DMS79 (cell line): Measurements from ENCODE around the gene WWC2.
"Not testable (repeated sequence)": the region's sequence is repeated elsewhere in the genome, so short reads cannot be mapped to it uniquely, and the experiment has no call there.

Experiments used
- DNase-seq: peaks from one replicate; lab custom pipeline; 2025; lab: John Stamatoyannopoulos, UW

WWC2 gene

GRCh38 chr4:183100827-183101226, 1.8 kb downstream of the WWC2 start:
- no peak for DNase-seq

- DNase-seq: no peak
Observed at GRCh38 chr4:183101956-183102480, 3.0 kb downstream of the WWC2 start.

- no peak for DNase-seq
Observed at GRCh38 chr4:183105092-183105491, 6.0 kb downstream of the WWC2 start.

GRCh38 chr4:183106839-183107238, 7.8 kb downstream of the WWC2 start:
- DNase-seq: no peak

GRCh38 chr4:183107891-183108459, 8.9 kb downstream of the WWC2 start:
- no peak for DNase-seq

GRCh38 chr4:183110244-183110643, 11.2 kb downstream of the WWC2 start:
- no peak for DNase-seq

GRCh38 chr4:183111452-183111885, 12.4 kb downstream of the WWC2 start:
- no peak for DNase-seq

GRCh38 chr4:183118141-183118540, 19.1 kb downstream of the WWC2 start:
- DNase-seq: no peak

- no peak for DNase-seq
Observed at GRCh38 chr4:183118585-183118984, 19.5 kb downstream of the WWC2 start.

GRCh38 chr4:183121660-183122059, 22.6 kb downstream of the WWC2 start:
- DNase-seq: not testable (repeated sequence)

GRCh38 chr4:183124228-183124627, 25.2 kb downstream of the WWC2 start:
- no peak for DNase-seq

- DNase-seq: no peak
Observed at GRCh38 chr4:183124865-183125264, 25.8 kb downstream of the WWC2 start.

- DNase-seq: no peak
Observed at GRCh38 chr4:183129125-183129524, 30.1 kb downstream of the WWC2 start.

GRCh38 chr4:183129675-183130074, 30.6 kb downstream of the WWC2 start:
- DNase-seq: no peak

GRCh38 chr4:183130328-183131155, 31.5 kb downstream of the WWC2 start:
- DNase-seq: peak; percentile 60

- DNase-seq: no peak
Observed at GRCh38 chr4:183132081-183132480, 33.0 kb downstream of the WWC2 start.

GRCh38 chr4:183132865-183133264, 33.8 kb downstream of the WWC2 start:
- no peak for DNase-seq

- DNase-seq: no peak
Observed at GRCh38 chr4:183136855-183137254, 37.8 kb downstream of the WWC2 start.

GRCh38 chr4:183139058-183139750, 40.1 kb downstream of the WWC2 start:
- no peak for DNase-seq

- no peak for DNase-seq
Observed at GRCh38 chr4:183139972-183140570, 41.0 kb downstream of the WWC2 start.

GRCh38 chr4:183140911-183141320, 41.9 kb downstream of the WWC2 start:
- DNase-seq: no peak

GRCh38 chr4:183141997-183142396, 42.9 kb downstream of the WWC2 start:
- DNase-seq: no peak
